Measurements from ENCODE around the gene DGCR6L.
"Not testable (repeated sequence)": the region's sequence is repeated elsewhere in the genome, so short reads cannot be mapped to it uniquely, and the experiment has no call there.

DNA sequence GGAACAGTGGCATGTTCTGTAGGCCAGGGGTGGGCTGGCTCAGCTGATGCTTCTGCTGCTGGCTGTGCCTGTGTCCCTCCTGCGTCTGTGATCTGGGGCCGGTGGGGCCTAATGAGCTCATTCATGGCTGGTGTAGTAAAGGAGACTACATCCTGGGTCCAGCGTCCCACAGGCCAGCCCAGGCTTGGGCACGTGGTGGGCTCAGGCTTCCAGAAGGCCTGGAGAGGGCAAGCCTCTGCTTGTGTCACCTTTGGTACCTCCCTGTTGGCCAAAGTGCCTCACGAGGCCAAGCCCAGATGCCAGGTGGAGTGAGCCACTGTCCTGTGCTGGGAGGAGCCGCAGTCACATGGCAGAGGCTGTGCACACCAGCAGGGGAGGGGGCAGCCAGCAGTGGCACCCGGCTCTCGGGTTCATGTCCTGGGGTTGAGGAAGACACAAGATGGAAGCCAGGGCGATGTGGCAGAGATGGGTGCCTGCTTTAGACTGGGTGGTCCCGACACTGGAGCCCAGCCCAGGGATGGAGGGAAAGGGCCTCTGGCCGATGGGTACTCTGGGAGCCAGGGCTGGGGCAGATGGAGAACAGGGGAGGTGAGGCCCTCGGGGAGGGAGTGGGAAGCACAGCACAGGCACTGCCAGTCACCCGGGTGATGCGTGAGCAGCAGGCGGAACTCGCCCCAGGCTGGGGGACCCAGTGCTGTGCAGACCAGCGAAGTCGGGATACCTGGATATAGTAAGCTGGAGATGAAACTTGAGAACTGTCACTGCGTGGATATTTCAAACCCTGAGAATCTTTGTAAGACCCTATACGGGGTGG lies 8.4 kb downstream of the DGCR6L start:
- not testable (repeated sequence) for TF ChIP-seq POLR2AphosphoS5, POLR2A (IDR thresholded peaks at IDR 0.05; ENCODE audit: low read depth, low read length)
